Fibroblast of lung (primary cell): ENCODE measurements around the gene VTI1A. TPM values are rescaled to one million over a fixed set of nuclear protein-coding genes. Genes with fewer than 3 reads are reported as not detected.

Experiments
- DNase-seq, 2 donors: peaks; one replicate each; pipeline versions ENCODE4 v3.0.0 to v3.0.0-alpha.2; 2010; ENCODE audit warnings: low read depth in 2 of 2
- H2AFZ ChIP-seq: 2 replicates; pipeline ENCODE4 v1.5.1; 2012; ENCODE audit warnings: low read length, control low read depth, inconsistent platforms
- H3K27ac ChIP-seq: 2 replicates; pipeline ENCODE4 v1.5.1; 2011; ENCODE audit warnings: low read length, control low read depth; ENCODE audit not compliant: insufficient read depth
- H3K27me3 ChIP-seq: 2 replicates; pipeline ENCODE4 v1.5.1; 2011; ENCODE audit warnings: mild to moderate bottlenecking, low read length; ENCODE audit not compliant: control insufficient read depth, insufficient read depth
- H3K36me3 ChIP-seq: 2 replicates; pipeline ENCODE4 v1.5.1; 2011; ENCODE audit warnings: low read length; ENCODE audit not compliant: control insufficient read depth, insufficient read depth
- H3K4me1 ChIP-seq: 2 replicates; pipeline ENCODE4 v1.5.1; 2011; ENCODE audit warnings: low read length; ENCODE audit not compliant: control insufficient read depth, insufficient read depth; ENCODE audit errors: extremely low read depth
- H3K4me2 ChIP-seq: 2 replicates; pipeline ENCODE4 v1.5.1; 2011; ENCODE audit warnings: low read length, control low read depth; ENCODE audit not compliant: insufficient read depth; ENCODE audit errors: extremely low read depth
- H3K4me3 ChIP-seq, 4 experiments: fragments of 200-600 bp in 1 of 4; sonication (generic) in 1 of 4; replicated peaks in 1 of 4; 2 replicates each; pipeline ENCODE4 v1.5.1; 2011 to 2016; ENCODE audit warnings: low read length in 4 of 4, low read depth in 3 of 4, mild to moderate bottlenecking in 3 of 4, control low read depth in 2 of 4, inconsistent platforms in 1 of 4, mixed read lengths in 1 of 4; ENCODE audit not compliant: insufficient read depth in 1 of 4; ENCODE audit errors: control extremely low read depth in 1 of 4
- H3K79me2 ChIP-seq: 2 replicates; pipeline ENCODE4 v1.5.1; 2012; ENCODE audit warnings: mild to moderate bottlenecking, low read length, inconsistent platforms; ENCODE audit not compliant: control insufficient read depth, insufficient read depth
- H3K9ac ChIP-seq: 2 replicates; pipeline ENCODE4 v1.5.1; 2011; ENCODE audit warnings: mild to moderate bottlenecking, low read length, control low read depth; ENCODE audit not compliant: insufficient read depth
- H3K9me3 ChIP-seq: 2 replicates; pipeline ENCODE4 v1.5.1; 2012; ENCODE audit warnings: low read depth, low read length; ENCODE audit not compliant: control insufficient read depth, insufficient read depth
- H4K20me1 ChIP-seq: 2 replicates; pipeline ENCODE4 v1.5.1; 2011; ENCODE audit warnings: low read length; ENCODE audit not compliant: control insufficient read depth, insufficient read depth; ENCODE audit errors: extremely low read depth
- CTCF ChIP-seq, 2 donors: IDR thresholded peaks in 1 of 2; conservative IDR thresholded peaks in 1 of 2; 1 replicate in 1 of 2; 2 replicates in 1 of 2; pipeline ENCODE4 v1.5.1; 2011 to 2012; ENCODE audit warnings: low read length in 2 of 2, control low read depth in 1 of 2, inconsistent platforms in 1 of 2, low read depth in 1 of 2, mild to moderate bottlenecking in 1 of 2
- EZH2 ChIP-seq: IDR thresholded peaks from 2 replicates; pipeline ENCODE4 v1.5.1; 2012; ENCODE audit warnings: low read length, control low read depth, mild to moderate bottlenecking; ENCODE audit errors: missing control alignments
- polyA plus RNA-seq, 2 donors: library from polyadenylated mRNA; depleted of rRNA in 1 of 2; stranded (reverse) in 1 of 2; unstranded in 1 of 2; fragments of >200 nt; gene quantifications; 2 replicates each; pipeline ENCODE4 v1.2.1, GENCODE V29; 2011 to 2012; ENCODE audit warnings: missing spikeins in 1 of 2
- total RNA-seq: library from RNA; depleted of rRNA; stranded (reverse); fragments of >200 nt; gene quantifications from 2 replicates; pipeline ENCODE4 v1.2.1, GENCODE V29; 2014

VTI1A gene
- total and polyA plus RNA-seq, 2 donors (not counting 1 experiment from before 2014, with no cell fraction given) = 19.1 to 30.9 TPM

- Histone ChIP-seq H3K79me2 (no peaks in the 10 kb centered on the region), H3K27ac (no peak overlapping the region), H3K4me1 (no peaks in the 10 kb centered on the region), H2AFZ (no peak overlapping the region), H4K20me1 (no peaks in the 10 kb centered on the region), H3K9ac (no peak overlapping the region), H3K36me3 (no peaks in the 10 kb centered on the region), H3K4me2 (no peak overlapping the region), H3K4me3 (no peak overlapping the region), H3K27me3 (no peaks in the 10 kb centered on the region), H3K9me3 (no peaks in the 10 kb centered on the region)
- TF ChIP-seq EZH2 (no peak), CTCF (conservative IDR thresholded peaks at IDR 0.05 in 1 of 2, IDR thresholded peaks at IDR 0.05 in 1 of 2; ENCODE audit: low read depth in 1 of 2, low read length in 2 of 2) (no peak)
- DNase-seq = no peak
These were observed 37.7 kb upstream of the VTI1A start for GRCh38 chr10:112409299-112409698.

GRCh38 chr10:112409755-112410154 is 37.3 kb upstream of the VTI1A start:
- H3K27ac ChIP-seq = no peak overlapping the region
- H3K79me2 ChIP-seq = no peaks in the 10 kb centered on the region
- H4K20me1 ChIP-seq = no peaks in the 10 kb centered on the region
- no peaks in the 10 kb centered on the region for H3K4me1 ChIP-seq
- no peaks in the 10 kb centered on the region for H3K36me3 ChIP-seq
- no peak overlapping the region for H2AFZ ChIP-seq
- TF ChIP-seq EZH2 (no peak), CTCF (conservative IDR thresholded peaks at IDR 0.05 in 1 of 2, IDR thresholded peaks at IDR 0.05 in 1 of 2; ENCODE audit: low read depth in 1 of 2, low read length in 2 of 2) (no peak)
- H3K27me3 ChIP-seq = no peaks in the 10 kb centered on the region
- H3K4me2 ChIP-seq = no peak overlapping the region
- no peak for DNase-seq
- H3K9ac ChIP-seq = no peak overlapping the region
- H3K4me3 ChIP-seq = no peak overlapping the region
- H3K9me3 ChIP-seq = no peaks in the 10 kb centered on the region

GRCh38 chr10:112412696-112413095 is 34.3 kb upstream of the VTI1A start:
- Histone ChIP-seq H3K9me3 (no peaks in the 10 kb centered on the region), H3K36me3 (no peaks in the 10 kb centered on the region), H4K20me1 (no peaks in the 10 kb centered on the region), H3K4me1 (no peaks in the 10 kb centered on the region), H3K9ac (no peak overlapping the region), H2AFZ (no peak overlapping the region), H3K27ac (no peak overlapping the region), H3K27me3 (no peaks in the 10 kb centered on the region), H3K4me2 (no peak overlapping the region), H3K79me2 (no peaks in the 10 kb centered on the region), H3K4me3 (no peak overlapping the region)
- TF ChIP-seq EZH2 (no peak), CTCF (conservative IDR thresholded peaks at IDR 0.05 in 1 of 2, IDR thresholded peaks at IDR 0.05 in 1 of 2; ENCODE audit: low read depth in 1 of 2, low read length in 2 of 2) (no peak)
- no peak for DNase-seq
